ENCODE measurements around the gene UBE3D. TPM values are rescaled to one million over a fixed set of nuclear protein-coding genes. Genes with fewer than 3 reads are reported as not detected.

Gene UBE3D
- polyA plus RNA-seq, 1 donor (not counting 4 experiments of a cell fraction or from before 2014, with no cell fraction given): 6.3 TPM

GRCh38 chr6:82865461-82865860, 200.2 kb downstream of the UBE3D start:
- no peak for DNase-seq (ENCODE audit: low read depth, low spot score)
- Histone ChIP-seq H3K4me1 (ENCODE audit: control insufficient read depth, extremely low read depth, insufficient read depth, low read length) (peaks cover 22% of the 10 kb centered on the region), H3K9ac (ENCODE audit: control insufficient read depth, extremely low read depth, insufficient read depth, low read length) (no peak overlapping the region), H3K27me3 (ENCODE audit: control insufficient read depth, extremely low read depth, insufficient read depth, low read length) (no peaks in the 10 kb centered on the region), H3K36me3 (ENCODE audit: control insufficient read depth in 2 of 2, extremely low read depth in 1 of 2, insufficient read depth in 2 of 2, low read length in 2 of 2) (no peaks in the 10 kb centered on the region), H3K79me2 (ENCODE audit: control insufficient read depth, insufficient read depth, low read length) (no peaks in the 10 kb centered on the region), H3K27ac (ENCODE audit: control insufficient read depth, insufficient read depth, low read length) (no peak overlapping the region), H2AFZ (ENCODE audit: control insufficient read depth, low read length) (no peak overlapping the region), H3K4me3 (ENCODE audit: control insufficient read depth in 2 of 3, extremely low read depth in 1 of 3, insufficient read depth in 2 of 3, low read depth in 1 of 3, low read length in 3 of 3) (no peak overlapping the region), H3K9me3 (ENCODE audit: control insufficient read depth, low read depth, low read length) (no peaks in the 10 kb centered on the region), H4K20me1 (ENCODE audit: control insufficient read depth, extremely low read depth, insufficient read depth, low read length) (no peaks in the 10 kb centered on the region), H3K4me2 (ENCODE audit: control insufficient read depth, extremely low read depth, insufficient read depth, low read depth, low read length) (no peak overlapping the region), H3K9me1 (ENCODE audit: control insufficient read depth, extremely low read depth, insufficient read depth, low read length) (no peaks in the 10 kb centered on the region)
- dilution Hi-C loops (cut with MboI; ENCODE audit: extremely low pct_ligation_motif_present, low sequenced_read_pairs): no loop called here
- TF ChIP-seq EZH2 (IDR thresholded peaks at IDR 0.05; ENCODE audit: low read length) (no peak), CTCF (optimal IDR thresholded peaks at IDR 0.05 in 1 of 3, IDR thresholded peaks at IDR 0.05 in 1 of 3, conservative IDR thresholded peaks at IDR 0.05 in 1 of 3; ENCODE audit: extremely low read depth in 1 of 3, insufficient read depth in 2 of 3, low read length in 3 of 3) (no peak)
- no peak for FAIRE-seq

- dilution Hi-C loops (cut with MboI; ENCODE audit: extremely low pct_ligation_motif_present, low sequenced_read_pairs): no loop called here
- no peaks in the 10 kb centered on the region for H4K20me1 ChIP-seq (ENCODE audit: control insufficient read depth, extremely low read depth, insufficient read depth, low read length)
- H3K9me1 ChIP-seq (ENCODE audit: control insufficient read depth, extremely low read depth, insufficient read depth, low read length): no peaks in the 10 kb centered on the region
- H3K4me2 ChIP-seq (ENCODE audit: control insufficient read depth, extremely low read depth, insufficient read depth, low read depth, low read length): no peak overlapping the region
- H2AFZ ChIP-seq (ENCODE audit: control insufficient read depth, low read length): no peak overlapping the region
- FAIRE-seq: no peak
- no peak overlapping the region for H3K9ac ChIP-seq (ENCODE audit: control insufficient read depth, extremely low read depth, insufficient read depth, low read length)
- H3K79me2 ChIP-seq (ENCODE audit: control insufficient read depth, insufficient read depth, low read length): no peaks in the 10 kb centered on the region
- no peak for TF ChIP-seq EZH2 (IDR thresholded peaks at IDR 0.05; ENCODE audit: low read length)
- no peak for TF ChIP-seq CTCF (optimal IDR thresholded peaks at IDR 0.05 in 1 of 3, IDR thresholded peaks at IDR 0.05 in 1 of 3, conservative IDR thresholded peaks at IDR 0.05 in 1 of 3; ENCODE audit: extremely low read depth in 1 of 3, insufficient read depth in 2 of 3, low read length in 3 of 3)
- no peaks in the 10 kb centered on the region for H3K27me3 ChIP-seq (ENCODE audit: control insufficient read depth, extremely low read depth, insufficient read depth, low read length)
- no peak overlapping the region for H3K27ac ChIP-seq (ENCODE audit: control insufficient read depth, insufficient read depth, low read length)
- H3K36me3 ChIP-seq (ENCODE audit: control insufficient read depth in 2 of 2, extremely low read depth in 1 of 2, insufficient read depth in 2 of 2, low read length in 2 of 2): no peaks in the 10 kb centered on the region
- H3K4me3 ChIP-seq (ENCODE audit: control insufficient read depth in 2 of 3, extremely low read depth in 1 of 3, insufficient read depth in 2 of 3, low read depth in 1 of 3, low read length in 3 of 3): no peak overlapping the region
- DNase-seq (ENCODE audit: low read depth, low spot score): no peak
- no peaks in the 10 kb centered on the region for H3K9me3 ChIP-seq (ENCODE audit: control insufficient read depth, low read depth, low read length)
- peaks cover 27% of the 10 kb centered on the region for H3K4me1 ChIP-seq (ENCODE audit: control insufficient read depth, extremely low read depth, insufficient read depth, low read length)
Measured at GRCh38 chr6:82863781-82864180, 201.9 kb downstream of the UBE3D start.

Data from keratinocyte (primary cell).